Measurements from ENCODE around the gene HIVEP3. TPM values are rescaled to one million over a fixed set of nuclear protein-coding genes. Genes with fewer than 3 reads are reported as not detected.
A peak's percentile ranks its signal among the peaks of the same experiment; 100 is the strongest.

HIVEP3 gene
- total RNA-seq, 2 donors from 2014 or later, result 4.7 to 5.8 TPM

- peak; percentile 44 for DNase-seq (ENCODE audit: low spot score)
- Histone ChIP-seq H3K9me3 (no peaks in the 10 kb centered on the region), H3K4me3 (no peak overlapping the region), H3K4me1 (peaks cover 0 to 20% of the 10 kb centered on the region in 2 donors), H3K27ac (no peak overlapping the region), H3K27me3 (no peaks in the 10 kb centered on the region), H3K36me3 (no peaks in the 10 kb centered on the region)
- no peak for TF ChIP-seq CTCF (IDR thresholded peaks at IDR 0.05)
Measured at GRCh38 chr1:41619511-41620364, 299.0 kb downstream of the HIVEP3 start.

- no peaks in the 10 kb centered on the region for H3K36me3 ChIP-seq
- no peaks in the 10 kb centered on the region for H3K9me3 ChIP-seq
- TF ChIP-seq CTCF (IDR thresholded peaks at IDR 0.05), result no peak
- peak overlapping the region; percentile 46 to 56 for H3K27ac ChIP-seq
- no peaks in the 10 kb centered on the region for H3K27me3 ChIP-seq
- peaks cover 0 to 20% of the 10 kb centered on the region in 2 donors for H3K4me1 ChIP-seq
- H3K4me3 ChIP-seq, result no peak overlapping the region
- DNase-seq (ENCODE audit: low spot score), result no peak
Measured at GRCh38 chr1:41618871-41619270, 299.9 kb downstream of the HIVEP3 start.

GRCh38 chr1:41618066-41618825 is 300.5 kb downstream of the HIVEP3 start:
- H3K4me1 ChIP-seq, result peaks cover 0 to 20% of the 10 kb centered on the region in 2 donors
- peak overlapping the region; percentile 46 to 56 for H3K27ac ChIP-seq
- no peaks in the 10 kb centered on the region for H3K9me3 ChIP-seq
- H3K36me3 ChIP-seq, result no peaks in the 10 kb centered on the region
- TF ChIP-seq CTCF (IDR thresholded peaks at IDR 0.05), result no peak
- DNase-seq (ENCODE audit: low spot score), result peak; percentile 86
- no peaks in the 10 kb centered on the region for H3K27me3 ChIP-seq
- H3K4me3 ChIP-seq, result no peak overlapping the region

GRCh38 chr1:41617336-41617735 is 301.4 kb downstream of the HIVEP3 start:
- peak overlapping the region in 1 of 2 donors; percentile 46 for H3K27ac ChIP-seq
- no peaks in the 10 kb centered on the region for H3K36me3 ChIP-seq
- no peaks in the 10 kb centered on the region for H3K9me3 ChIP-seq
- H3K27me3 ChIP-seq, result no peaks in the 10 kb centered on the region
- H3K4me1 ChIP-seq, result peaks cover 0 to 20% of the 10 kb centered on the region in 2 donors
- no peak for TF ChIP-seq CTCF (IDR thresholded peaks at IDR 0.05)
- H3K4me3 ChIP-seq, result no peak overlapping the region
- no peak for DNase-seq (ENCODE audit: low spot score)

- Histone ChIP-seq H3K36me3 (no peaks in the 10 kb centered on the region), H3K4me3 (no peak overlapping the region), H3K27me3 (no peaks in the 10 kb centered on the region), H3K27ac (no peak overlapping the region), H3K4me1 (peaks cover 0 to 20% of the 10 kb centered on the region in 2 donors), H3K9me3 (no peaks in the 10 kb centered on the region)
- no peak for TF ChIP-seq CTCF (IDR thresholded peaks at IDR 0.05)
- no peak for DNase-seq (ENCODE audit: low spot score)
Measured at GRCh38 chr1:41616563-41616962, 302.2 kb downstream of the HIVEP3 start.

Data from right atrium auricular region (tissue), 2 donors.